Mucosa of stomach (tissue), 1 donor: ENCODE data around the gene STX1B.
A peak's percentile ranks its signal among the peaks of the same experiment; 100 is the strongest.

Source experiments
- H3K27me3 ChIP-seq: one replicate; pipeline ENCODE4 v1.7.0; 2013; ENCODE audit warnings: mild to moderate bottlenecking, low read length; ENCODE audit not compliant: control insufficient read depth, insufficient read depth
- H3K36me3 ChIP-seq: one replicate; pipeline ENCODE4 v1.7.0; 2013; ENCODE audit warnings: low read length; ENCODE audit not compliant: control insufficient read depth, insufficient read depth
- H3K4me1 ChIP-seq: one replicate; pipeline ENCODE4 v1.7.0; 2013; ENCODE audit warnings: mild to moderate bottlenecking, low read length; ENCODE audit not compliant: control insufficient read depth, insufficient read depth
- H3K4me3 ChIP-seq: one replicate; pipeline ENCODE4 v1.7.0; 2013; ENCODE audit warnings: low read length
- H3K9ac ChIP-seq: one replicate; pipeline ENCODE4 v1.7.0; 2013; ENCODE audit warnings: mild to moderate bottlenecking, low read length, moderate library complexity
- H3K9me3 ChIP-seq: one replicate; pipeline ENCODE4 v1.7.0; 2013; ENCODE audit warnings: mild to moderate bottlenecking, low read length, moderate library complexity; ENCODE audit not compliant: control insufficient read depth
- donor health status: Pancreatic carcinoma.

STX1B gene

GRCh38 chr16:31010585-31011325 is at the start of gene STX1B:
Gene STX1B, minus strand, starts transcription at chr16:31010638. Its CDS starts 242 bp downstream, at chr16:31010396.
- Histone ChIP-seq H3K4me1 (no peaks in the 10 kb centered on the region), H3K36me3 (no peaks in the 10 kb centered on the region), H3K27me3 (peaks cover 42% of the 10 kb centered on the region), H3K9me3 (no peaks in the 10 kb centered on the region), H3K9ac (no peak within 1 kb of the TSS), H3K4me3 (no peak within 1 kb of the TSS)

GRCh38 chr16:31055613-31056012 is 45.2 kb upstream of the STX1B start:
- Histone ChIP-seq H3K4me1 (no peaks in the 10 kb centered on the region), H3K36me3 (no peaks in the 10 kb centered on the region), H3K4me3 (no peak overlapping the region), H3K27me3 (no peaks in the 10 kb centered on the region), H3K9me3 (no peaks in the 10 kb centered on the region), H3K9ac (no peak overlapping the region)

GRCh38 chr16:31052114-31052513 is 41.7 kb upstream of the STX1B start:
- Histone ChIP-seq H3K36me3 (no peaks in the 10 kb centered on the region), H3K4me3 (no peak overlapping the region), H3K9me3 (no peaks in the 10 kb centered on the region), H3K9ac (no peak overlapping the region), H3K4me1 (no peaks in the 10 kb centered on the region), H3K27me3 (no peaks in the 10 kb centered on the region)

GRCh38 chr16:31050280-31051030 is 40.0 kb upstream of the STX1B start:
- Histone ChIP-seq H3K9me3 (no peaks in the 10 kb centered on the region), H3K4me3 (no peak overlapping the region), H3K36me3 (no peaks in the 10 kb centered on the region), H3K27me3 (no peaks in the 10 kb centered on the region), H3K9ac (no peak overlapping the region), H3K4me1 (no peaks in the 10 kb centered on the region)

- no peak overlapping the region for H3K9ac ChIP-seq
- no peaks in the 10 kb centered on the region for H3K4me1 ChIP-seq
- H3K4me3 ChIP-seq, result no peak overlapping the region
- H3K36me3 ChIP-seq, result no peaks in the 10 kb centered on the region
- H3K9me3 ChIP-seq, result no peaks in the 10 kb centered on the region
- H3K27me3 ChIP-seq, result no peaks in the 10 kb centered on the region
Measured at GRCh38 chr16:31043898-31044481, 33.6 kb upstream of the STX1B start.

- no peaks in the 10 kb centered on the region for H3K4me1 ChIP-seq
- no peaks in the 10 kb centered on the region for H3K9me3 ChIP-seq
- no peaks in the 10 kb centered on the region for H3K27me3 ChIP-seq
- H3K4me3 ChIP-seq, result no peak overlapping the region
- H3K9ac ChIP-seq, result no peak overlapping the region
- no peaks in the 10 kb centered on the region for H3K36me3 ChIP-seq
Measured at GRCh38 chr16:31043352-31043751, 32.9 kb upstream of the STX1B start.

GRCh38 chr16:31042866-31043265 is 32.4 kb upstream of the STX1B start:
- Histone ChIP-seq H3K27me3 (no peaks in the 10 kb centered on the region), H3K9me3 (no peaks in the 10 kb centered on the region), H3K4me3 (no peak overlapping the region), H3K4me1 (no peaks in the 10 kb centered on the region), H3K9ac (no peak overlapping the region), H3K36me3 (peaks cover 3% of the 10 kb centered on the region)

GRCh38 chr16:31038993-31039392 is 28.6 kb upstream of the STX1B start:
- Histone ChIP-seq H3K36me3 (peaks cover 6% of the 10 kb centered on the region), H3K4me3 (no peak overlapping the region), H3K4me1 (peaks cover 14% of the 10 kb centered on the region), H3K27me3 (no peaks in the 10 kb centered on the region), H3K9ac (no peak overlapping the region), H3K9me3 (no peaks in the 10 kb centered on the region)

- H3K4me3 ChIP-seq, result no peak overlapping the region
- H3K36me3 ChIP-seq, result peaks cover 6% of the 10 kb centered on the region
- no peaks in the 10 kb centered on the region for H3K9me3 ChIP-seq
- H3K27me3 ChIP-seq, result no peaks in the 10 kb centered on the region
- H3K9ac ChIP-seq, result no peak overlapping the region
- peaks cover 21% of the 10 kb centered on the region for H3K4me1 ChIP-seq
Measured at GRCh38 chr16:31036691-31037090, 26.3 kb upstream of the STX1B start.

- H3K27me3 ChIP-seq, result no peaks in the 10 kb centered on the region
- H3K9me3 ChIP-seq, result no peaks in the 10 kb centered on the region
- H3K9ac ChIP-seq, result peak overlapping the region; percentile 96
- peak overlapping the region; percentile 100 for H3K4me3 ChIP-seq
- H3K4me1 ChIP-seq, result peaks cover 21% of the 10 kb centered on the region
- H3K36me3 ChIP-seq, result peaks cover 6% of the 10 kb centered on the region
Measured at GRCh38 chr16:31033709-31034492, 23.5 kb upstream of the STX1B start.

GRCh38 chr16:31032736-31033708 is 22.6 kb upstream of the STX1B start, which contains the start of gene STX4:
Gene STX4, plus strand, starts transcription at chr16:31033558. Its CDS starts 248 bp downstream, at chr16:31033806.
- H3K4me1 ChIP-seq, result peaks cover 21% of the 10 kb centered on the region
- peaks cover 4% of the 10 kb centered on the region for H3K36me3 ChIP-seq
- H3K4me3 ChIP-seq, result peak within 1 kb of the TSS; percentile 100
- peak within 1 kb of the TSS; percentile 96 for H3K9ac ChIP-seq
- H3K9me3 ChIP-seq, result no peaks in the 10 kb centered on the region
- H3K27me3 ChIP-seq, result no peaks in the 10 kb centered on the region
